ENCODE measurements around the gene PARP12.

- no peak for TF ChIP-seq CTCF (IDR thresholded peaks at IDR 0.05)
- TF ChIP-seq POLR2AphosphoS5 (IDR thresholded peaks at IDR 0.05): no peak
- no peak for TF ChIP-seq POLR2A (IDR thresholded peaks at IDR 0.05)
Observed at GRCh38 chr7:140007051-140007690, 55.6 kb downstream of the PARP12 start.

Data from prostate gland (tissue), 2 donors.